GM20000 (cell line): ENCODE data around the gene FOXR1.
"Not testable (repeated sequence)": the region's sequence is repeated elsewhere in the genome, so short reads cannot be mapped to it uniquely, and the experiment has no call there.

ENCODE experiments used
- DNase-seq: peaks from one replicate; pipeline ENCODE4 v3.0.0; 2012; ENCODE audit warnings: low spot score
- TF ChIP-seq, protein P1 (sequence below): IDR thresholded peaks from 2 replicates; pipeline ENCODE4 v1.5.1; 2012; ENCODE audit warnings: mild to moderate bottlenecking, control low read depth; ENCODE audit errors: extremely low read depth, missing control alignments

The FOXR1 gene

DNA sequence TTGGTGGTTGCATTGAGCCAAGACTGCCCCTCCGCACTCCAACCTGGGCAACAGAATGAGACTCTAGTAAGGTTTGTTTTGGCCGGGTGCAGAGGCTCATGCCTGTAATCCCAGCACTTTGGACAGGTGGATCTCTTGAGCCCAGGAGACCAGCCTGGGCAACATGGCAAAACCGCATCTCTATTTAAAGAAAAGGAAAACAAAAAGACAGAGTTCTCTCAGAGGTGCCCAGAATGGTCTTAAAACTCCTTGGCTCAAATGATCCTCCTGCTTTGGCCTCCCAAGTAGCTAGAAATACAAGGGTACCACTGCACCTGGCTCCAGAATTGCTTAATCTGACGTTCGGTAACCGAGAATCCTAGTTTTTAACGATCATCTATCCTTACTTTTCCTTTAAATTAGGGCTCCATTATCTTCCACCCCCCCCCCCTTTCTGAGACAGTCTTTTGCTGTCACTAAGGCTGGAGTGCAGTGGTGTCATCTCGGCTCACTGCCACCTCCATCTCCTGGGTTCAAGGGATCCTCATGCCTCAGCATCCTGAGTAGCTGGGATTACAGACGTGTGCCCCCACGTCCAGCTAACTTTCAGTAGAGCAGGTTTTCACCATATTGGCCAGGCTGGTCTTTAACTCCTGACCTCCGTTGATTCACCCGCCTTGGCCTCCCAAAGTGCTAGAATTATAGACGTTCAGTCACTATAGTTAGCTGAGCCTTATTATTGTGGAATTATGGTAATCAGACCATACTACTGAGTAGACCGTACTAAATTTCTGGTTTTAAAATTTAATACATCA, 44.9 kb downstream of the FOXR1 start:
- DNase-seq = no peak
- TF ChIP-seq, protein P1, sequence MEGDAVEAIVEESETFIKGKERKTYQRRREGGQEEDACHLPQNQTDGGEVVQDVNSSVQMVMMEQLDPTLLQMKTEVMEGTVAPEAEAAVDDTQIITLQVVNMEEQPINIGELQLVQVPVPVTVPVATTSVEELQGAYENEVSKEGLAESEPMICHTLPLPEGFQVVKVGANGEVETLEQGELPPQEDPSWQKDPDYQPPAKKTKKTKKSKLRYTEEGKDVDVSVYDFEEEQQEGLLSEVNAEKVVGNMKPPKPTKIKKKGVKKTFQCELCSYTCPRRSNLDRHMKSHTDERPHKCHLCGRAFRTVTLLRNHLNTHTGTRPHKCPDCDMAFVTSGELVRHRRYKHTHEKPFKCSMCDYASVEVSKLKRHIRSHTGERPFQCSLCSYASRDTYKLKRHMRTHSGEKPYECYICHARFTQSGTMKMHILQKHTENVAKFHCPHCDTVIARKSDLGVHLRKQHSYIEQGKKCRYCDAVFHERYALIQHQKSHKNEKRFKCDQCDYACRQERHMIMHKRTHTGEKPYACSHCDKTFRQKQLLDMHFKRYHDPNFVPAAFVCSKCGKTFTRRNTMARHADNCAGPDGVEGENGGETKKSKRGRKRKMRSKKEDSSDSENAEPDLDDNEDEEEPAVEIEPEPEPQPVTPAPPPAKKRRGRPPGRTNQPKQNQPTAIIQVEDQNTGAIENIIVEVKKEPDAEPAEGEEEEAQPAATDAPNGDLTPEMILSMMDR = no peak

- not testable (repeated sequence) for DNase-seq
These were observed 45.8 kb downstream of the FOXR1 start for GRCh38 chr11:119017377-119017776.

GRCh38 chr11:119018074-119018938, 46.7 kb downstream of the FOXR1 start, which contains the start of the genes RPS25 and TRAPPC4:
RPS25 (minus strand) TSS chr11:119018343; CDS start chr11:119018284, 59 bp downstream.
TRAPPC4 (plus strand) TSS chr11:119018766; CDS start chr11:119018796, 30 bp downstream.
- TF ChIP-seq, protein P1 = no peak
- DNase-seq = peak; percentile 91

DNA sequence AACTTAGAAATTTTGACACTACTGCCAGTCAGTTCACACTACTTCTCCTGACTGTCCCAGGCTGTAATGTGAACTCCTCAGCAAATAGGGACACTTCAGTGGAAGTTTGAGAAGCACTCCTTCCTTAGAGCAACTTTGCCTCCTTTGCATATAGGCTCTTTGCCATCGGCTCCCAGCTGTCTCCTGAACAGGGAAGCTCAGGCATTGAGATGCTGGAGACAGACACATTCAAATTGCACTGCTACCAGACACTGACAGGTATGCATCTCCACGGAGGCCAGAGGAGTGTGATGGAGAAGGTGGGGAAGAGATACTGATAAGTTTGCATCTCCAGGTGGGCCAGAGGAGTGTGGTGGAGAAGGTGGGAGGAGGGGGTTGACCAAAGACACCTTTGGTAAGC, 48.4 kb downstream of the FOXR1 start:
- TF ChIP-seq, protein P1 = no peak

DNA sequence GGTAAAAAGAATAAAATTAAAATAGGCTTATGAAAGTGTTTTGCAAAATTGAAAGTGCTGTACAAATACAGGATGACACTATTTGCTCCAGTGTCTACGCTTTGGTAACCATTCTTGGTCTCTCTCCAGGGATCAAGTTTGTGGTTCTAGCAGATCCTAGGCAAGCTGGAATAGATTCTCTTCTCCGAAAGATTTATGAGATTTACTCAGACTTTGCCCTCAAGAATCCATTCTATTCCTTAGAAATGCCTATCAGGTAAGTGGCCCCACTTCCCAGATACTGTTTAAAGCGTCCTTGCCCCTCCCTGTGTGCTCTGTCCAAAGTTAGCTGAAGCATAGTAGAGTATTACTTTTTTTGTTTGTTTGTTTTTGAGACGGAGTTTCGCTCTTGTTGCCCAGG, 50.1 kb downstream of the FOXR1 start:
- DNase-seq = no peak
- TF ChIP-seq, protein P1 = no peak

More for the DNA sequence above, 48.4 kb downstream of the FOXR1 start:
- no peak for DNase-seq

GRCh38 chr11:119023741-119024140, 52.2 kb downstream of the FOXR1 start:
- DNase-seq = no peak
- TF ChIP-seq, protein P1 = no peak

DNA sequence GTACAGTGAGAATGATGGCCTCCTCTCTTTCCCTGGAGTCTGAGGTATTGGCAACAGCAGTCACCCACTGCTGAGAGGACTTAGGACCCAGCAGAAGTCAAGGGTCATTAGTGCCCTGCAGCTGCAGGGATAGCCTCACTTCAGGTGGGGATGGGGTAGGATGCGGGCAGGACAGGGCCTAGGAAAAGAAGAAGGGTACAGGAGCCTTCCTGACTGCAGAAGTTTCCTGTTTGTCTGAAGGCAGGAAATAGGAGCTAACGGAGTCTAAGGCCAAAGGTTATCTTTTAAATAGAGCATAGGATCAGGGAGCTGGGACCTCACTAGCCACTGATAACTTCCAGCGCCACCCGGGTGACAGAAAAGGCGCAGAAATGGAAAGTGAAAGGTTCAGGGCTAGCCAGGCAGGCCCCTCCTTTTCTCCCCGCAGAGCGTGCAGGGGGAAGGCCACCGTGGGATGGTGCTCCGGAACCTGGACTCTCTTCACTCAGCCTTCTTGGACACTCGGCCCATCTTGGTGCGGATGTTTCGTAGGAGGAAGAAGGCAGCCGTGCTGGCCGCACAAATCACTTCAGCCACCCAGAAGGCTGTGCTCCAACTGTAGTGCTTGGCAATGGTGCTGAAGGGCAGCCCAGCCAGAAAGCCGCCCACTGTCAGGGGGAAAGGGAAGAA, 53.0 kb downstream of the FOXR1 start:
- TF ChIP-seq, protein P1 = no peak
- DNase-seq = no peak
